Bronchus fibroblast of lung (primary cell): Measurements from ENCODE around the gene TPPP2. TPM values are rescaled to one million over a fixed set of nuclear protein-coding genes. Genes with fewer than 3 reads are reported as not detected.

Experiments
- total RNA-seq: library from RNA; depleted of rRNA; stranded (reverse); fragments of >200 nt; gene quantifications from 2 replicates; pipeline ENCODE4 v1.2.3, GENCODE V29; 2015

Gene TPPP2
- not detected in 2 replicates for total RNA-seq

DNA sequence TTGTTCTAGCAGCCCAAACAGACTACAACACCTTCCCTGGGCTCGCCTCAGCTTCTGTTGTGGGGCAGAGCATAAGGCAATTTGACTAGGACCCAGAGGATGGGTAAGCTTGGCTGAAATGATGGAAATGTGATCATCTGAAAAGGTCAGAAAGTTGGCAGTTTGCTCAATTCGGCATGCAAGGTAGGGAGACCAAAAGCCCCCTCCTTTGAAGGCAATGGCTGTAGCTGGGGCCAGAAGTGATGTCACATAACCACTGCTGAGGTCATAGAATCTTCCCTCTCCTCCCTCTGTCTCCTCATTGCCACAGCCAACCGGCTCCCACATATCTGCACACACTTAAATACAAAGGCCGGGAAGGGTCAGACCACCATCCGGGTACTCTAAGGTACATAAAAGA lies at the start of gene TPPP2:
Gene TPPP2, plus strand, starts transcription at position 301 of the 400 bp plus-strand sequence. CDS start 365 bp downstream, outside the sequence.

DNA sequence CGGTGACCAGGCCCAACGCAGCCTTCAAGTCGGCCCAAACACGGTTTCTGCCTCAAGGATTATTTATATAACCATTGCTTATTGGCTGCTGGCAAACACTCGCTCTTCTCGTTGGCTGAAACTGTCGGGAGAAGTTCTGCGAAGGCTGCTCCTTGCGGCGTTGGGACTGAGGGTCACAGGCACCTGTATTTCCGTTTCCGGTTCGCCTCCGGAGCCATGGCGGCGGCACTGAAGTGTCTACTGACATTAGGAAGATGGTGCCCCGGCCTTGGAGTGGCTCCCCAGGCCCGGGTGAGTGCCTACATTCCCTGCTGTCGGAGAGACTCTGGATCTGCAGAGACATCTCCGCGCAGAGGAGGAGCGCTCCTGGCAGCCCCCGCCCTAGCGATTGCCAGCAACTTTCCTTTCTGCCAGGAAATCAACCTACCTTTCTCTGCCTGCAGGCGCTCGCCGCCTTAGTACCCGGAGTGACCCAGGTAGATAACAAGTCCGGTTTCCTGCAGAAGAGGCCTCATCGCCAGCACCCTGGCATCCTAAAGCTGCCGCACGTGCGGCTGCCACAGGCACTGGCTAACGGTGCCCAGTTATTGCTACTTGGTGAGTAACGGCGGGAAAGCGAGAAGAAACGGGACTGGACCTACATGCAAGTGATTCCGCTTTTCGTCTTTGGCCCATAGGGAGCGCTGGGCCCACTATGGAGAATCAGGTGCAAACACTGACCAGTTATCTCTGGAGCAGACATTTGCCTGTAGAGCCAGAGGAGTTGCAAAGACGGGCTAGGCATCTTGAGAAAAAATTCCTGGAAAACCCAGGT lies 40.0 kb upstream of the TPPP2 start, which contains the start of gene METTL17:
Gene METTL17, plus strand, starts transcription at position 194 of the 814 bp plus-strand sequence. Its CDS starts 23 bp downstream, at position 217.

DNA sequence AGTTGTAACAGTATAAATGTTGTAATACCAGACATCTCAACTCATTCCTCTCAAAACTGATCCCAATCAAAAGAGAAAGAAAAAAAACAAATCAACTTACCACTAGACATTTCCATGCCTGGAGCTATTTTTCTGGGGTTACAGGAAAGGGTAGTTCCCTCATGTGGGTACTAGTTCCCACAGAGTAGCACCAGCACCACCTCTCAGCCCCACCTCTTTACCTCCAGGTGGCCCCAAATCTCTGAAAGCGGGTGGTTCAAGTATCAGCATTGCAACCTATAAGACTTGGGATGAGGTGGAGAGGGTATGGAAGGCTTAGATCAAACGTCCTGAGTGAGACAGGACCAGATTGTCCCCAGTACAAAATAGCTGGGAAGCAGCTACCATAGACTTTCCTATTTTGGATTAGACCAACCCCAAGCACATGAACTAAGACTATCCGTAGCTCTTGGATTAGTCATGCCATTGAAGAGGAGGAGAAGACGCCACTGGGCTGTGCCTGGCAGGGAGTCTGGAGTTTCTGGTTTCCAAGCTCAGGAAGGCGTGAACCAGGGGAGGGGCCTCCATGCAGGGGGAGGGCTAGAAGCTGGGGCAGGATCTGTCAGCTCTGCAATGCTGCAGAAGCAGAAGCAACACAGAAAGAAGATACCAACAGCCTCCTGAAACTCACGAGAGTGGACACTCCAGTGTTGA lies 31.2 kb upstream of the TPPP2 start, which contains the start of gene SLC39A2:
Gene SLC39A2, plus strand, starts transcription at position 620 of the 693 bp plus-strand sequence. CDS start 154 bp downstream, outside the sequence.

DNA sequence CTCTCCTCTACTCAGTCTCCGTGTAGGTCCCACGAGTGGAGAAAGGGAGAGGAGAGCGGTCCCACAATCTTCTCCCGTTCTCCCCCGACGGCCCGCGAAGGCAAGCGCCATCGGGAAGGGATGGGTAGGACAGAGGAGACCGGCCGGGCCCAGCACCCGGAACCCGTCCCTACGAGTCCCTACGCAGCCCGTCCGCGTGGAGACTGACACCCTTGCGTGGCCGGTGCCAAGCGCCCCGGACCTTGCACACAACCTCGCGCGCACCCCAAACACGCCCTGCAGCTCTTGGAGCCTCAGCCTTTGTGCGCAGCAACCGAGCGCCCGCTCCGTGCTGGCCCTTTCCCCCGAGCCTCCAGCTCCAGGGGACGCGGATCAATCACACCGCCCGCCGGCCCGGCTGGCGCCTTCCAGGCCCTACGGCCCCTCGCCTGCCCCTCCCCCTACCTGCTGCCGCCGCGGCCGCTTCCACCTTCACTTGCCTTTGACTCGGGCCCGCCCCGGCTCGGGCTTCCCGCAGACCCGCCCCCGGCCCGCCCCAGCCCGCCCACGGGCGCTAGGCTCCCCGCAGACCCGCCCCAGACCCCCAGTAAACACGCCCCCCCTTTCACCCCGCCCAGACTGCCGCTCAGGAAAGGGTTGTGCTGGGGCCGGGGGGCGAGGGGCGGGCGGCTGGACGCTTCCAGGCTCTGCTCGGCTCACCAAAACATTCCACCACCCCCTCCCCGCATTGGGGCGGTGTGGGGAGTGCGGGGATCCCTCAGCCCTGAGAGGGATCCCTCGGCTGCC lies 5.2 kb upstream of the TPPP2 start, which contains the start of gene NDRG2:
Gene NDRG2, minus strand, starts transcription at position 477 of the 786 bp plus-strand sequence. CDS start 1,746 bp downstream, outside the sequence.

DNA sequence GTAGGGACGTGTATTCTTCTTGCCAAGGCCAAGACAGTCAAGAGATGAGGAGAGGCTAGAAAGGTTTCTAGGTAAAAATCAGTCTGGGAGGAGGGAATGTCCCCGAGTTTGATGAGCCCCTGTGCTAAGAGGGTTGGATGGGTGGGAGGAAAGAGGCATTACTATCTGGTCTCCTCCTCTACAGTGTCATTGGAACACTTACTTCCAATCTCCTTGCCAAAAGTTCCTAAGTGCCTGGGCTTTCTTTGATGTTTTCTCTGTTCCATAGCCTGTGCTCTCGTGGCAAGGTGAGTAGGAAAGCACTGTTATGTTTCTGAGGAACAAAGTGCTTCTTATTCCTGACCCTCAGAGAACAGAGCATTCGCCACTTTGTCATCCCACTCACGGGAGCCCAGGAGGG lies 4.7 kb downstream of the TPPP2 start, which contains the start of gene RNASE13:
Gene RNASE13, minus strand, starts transcription at position 101 of the 400 bp plus-strand sequence. CDS start 519 bp downstream, outside the sequence.

DNA sequence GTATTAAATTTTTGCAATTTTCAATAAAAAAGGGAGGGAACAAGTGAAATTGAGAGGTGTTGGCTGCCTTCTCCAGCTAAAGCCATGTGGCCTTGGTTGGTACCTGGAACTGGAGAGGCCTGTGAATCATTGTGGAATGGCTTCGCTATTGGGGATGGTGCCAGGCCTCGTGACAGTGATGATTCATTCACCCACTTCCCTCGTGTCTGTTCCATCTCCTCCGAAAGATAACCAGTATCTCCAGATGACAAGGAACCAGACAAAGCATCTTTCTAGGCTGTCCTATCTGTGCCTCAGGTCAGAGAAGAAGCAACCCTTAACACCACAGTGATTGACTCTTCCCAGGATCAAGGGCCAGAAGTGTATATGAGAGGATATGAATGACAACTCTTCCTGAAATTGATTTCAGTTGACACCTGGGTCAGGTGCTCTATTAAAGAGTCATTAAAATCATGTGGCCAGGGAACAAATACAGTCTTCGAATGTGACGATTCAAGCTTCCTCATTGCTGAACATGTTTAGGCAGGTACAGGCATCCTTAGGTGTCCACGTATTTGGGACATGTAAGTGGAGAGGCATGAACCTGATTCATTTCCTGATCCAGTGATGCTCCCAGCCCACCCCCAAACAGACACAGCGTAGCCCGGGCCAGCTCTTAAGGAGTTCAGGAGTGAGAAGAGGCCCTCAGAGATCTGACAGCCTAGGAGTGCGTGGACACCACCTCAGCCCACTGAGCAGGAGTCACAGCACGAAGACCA lies 11.8 kb downstream of the TPPP2 start, which contains the start of gene RNASE7:
Gene RNASE7, plus strand, starts transcription at position 687 of the 758 bp plus-strand sequence. CDS start 631 bp downstream, outside the sequence.

DNA sequence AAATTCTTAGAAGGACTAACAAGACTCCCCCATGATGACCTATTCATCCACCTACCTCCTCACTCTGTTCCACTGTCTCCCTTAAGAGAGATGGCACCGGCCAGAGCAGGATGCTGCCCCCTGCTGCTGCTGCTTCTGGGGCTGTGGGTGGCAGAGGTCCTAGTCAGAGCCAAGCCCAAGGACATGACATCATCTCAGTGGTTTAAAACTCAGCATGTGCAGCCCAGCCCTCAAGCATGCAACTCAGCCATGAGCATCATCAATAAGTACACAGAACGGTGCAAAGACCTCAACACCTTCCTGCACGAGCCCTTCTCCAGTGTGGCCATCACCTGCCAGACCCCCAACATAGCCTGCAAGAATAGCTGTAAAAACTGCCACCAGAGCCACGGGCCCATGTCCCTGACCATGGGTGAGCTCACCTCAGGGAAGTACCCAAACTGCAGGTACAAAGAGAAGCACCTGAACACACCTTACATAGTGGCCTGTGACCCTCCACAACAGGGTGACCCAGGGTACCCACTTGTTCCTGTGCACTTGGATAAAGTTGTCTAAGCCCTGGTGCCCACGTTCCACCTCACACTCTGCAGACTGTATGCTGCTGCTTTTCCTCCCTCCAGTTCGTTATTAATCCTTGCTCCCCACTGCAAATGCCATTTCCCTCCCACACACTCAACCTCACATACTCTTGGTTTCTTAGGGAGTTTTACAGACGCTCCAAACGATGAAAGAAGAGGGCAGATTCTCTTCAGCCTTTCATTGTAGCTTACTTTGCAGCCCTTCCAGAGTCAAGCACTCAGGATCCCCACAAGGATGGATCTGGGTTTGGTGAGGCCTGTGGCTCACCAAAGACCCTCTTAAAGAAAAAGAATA lies 28.0 kb downstream of the TPPP2 start, which contains the start of gene RNASE8:
Gene RNASE8, plus strand, starts transcription at position 20 of the 873 bp plus-strand sequence. Its CDS starts 71 bp downstream, at position 91.

DNA sequence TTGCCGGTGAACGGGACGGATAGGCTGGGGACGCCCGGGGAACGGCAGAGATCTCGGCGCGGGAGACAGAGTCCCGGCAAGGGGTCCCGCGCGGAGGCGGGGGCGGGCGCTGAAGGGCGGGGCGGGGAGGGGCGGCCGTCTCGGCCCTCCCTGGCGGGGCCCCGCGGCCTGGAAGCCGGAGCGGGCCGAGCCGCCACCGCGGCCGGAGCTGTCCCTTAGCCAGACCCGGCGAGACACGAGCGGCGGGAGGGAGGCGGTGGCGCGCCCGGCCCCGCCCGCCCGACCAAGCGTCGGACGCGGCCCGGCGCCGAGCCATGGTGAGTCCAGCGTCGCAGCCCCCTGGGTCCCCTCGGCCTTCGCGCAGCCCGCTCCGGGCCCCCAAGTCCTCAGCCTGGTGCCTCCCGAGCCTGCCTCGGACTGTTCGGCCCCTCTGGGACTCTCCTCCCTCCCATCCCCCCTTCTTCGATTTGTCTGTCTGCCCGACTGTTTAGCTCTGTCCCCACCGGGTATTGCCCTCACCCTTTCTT lies 40.1 kb downstream of the TPPP2 start, which contains the start of gene ARHGEF40:
Gene ARHGEF40, plus strand, starts transcription at position 222 of the 527 bp plus-strand sequence. Its CDS starts 93 bp downstream, at position 315.

Other genes with a start within 250 kb of the TPPP2 start
- gene RNASE6, start 248.9 kb upstream of the TPPP2 start, total RNA-seq: not detected in 2 replicates
- not detected in 2 replicates for gene RNASE1, start 227.4 kb upstream of the TPPP2 start, total RNA-seq
- not detected in 2 replicates for gene RNASE3, start 138.8 kb upstream of the TPPP2 start, total RNA-seq
- not detected in 2 replicates for gene RNASE2, start 74.7 kb upstream of the TPPP2 start, total RNA-seq
- gene METTL17, start 40.2 kb upstream of the TPPP2 start, total RNA-seq: 81.0 and 82.7 TPM in 2 replicates
- gene SLC39A2, start 30.9 kb upstream of the TPPP2 start, total RNA-seq: not detected in 2 replicates
- 1.3 and 1.5 TPM in 2 replicates for gene NDRG2, start 5.2 kb upstream of the TPPP2 start, total RNA-seq
- gene RNASE13, start 4.6 kb downstream of the TPPP2 start, total RNA-seq: not detected in 2 replicates
- not detected in 2 replicates for gene RNASE7, start 12.1 kb downstream of the TPPP2 start, total RNA-seq
- gene RNASE8, start 27.6 kb downstream of the TPPP2 start, total RNA-seq: not detected in 2 replicates
- 28.2 and 31.1 TPM in 2 replicates for gene ARHGEF40, start 40.1 kb downstream of the TPPP2 start, total RNA-seq
- gene ZNF219, start 68.4 kb downstream of the TPPP2 start, total RNA-seq: 2.2 and 3.0 TPM in 2 replicates
- gene TMEM253, start 70.8 kb downstream of the TPPP2 start, total RNA-seq: not detected in 2 replicates
- gene OR5AU1, start 125.8 kb downstream of the TPPP2 start, total RNA-seq: not detected in 2 replicates
- 933 and 937 TPM in 2 replicates for gene HNRNPC, start 239.2 kb downstream of the TPPP2 start, total RNA-seq
- gene RPGRIP1, start 249.9 kb downstream of the TPPP2 start, total RNA-seq: not detected in 2 replicates